WTC11 (cell line): ENCODE results near the gene NKAIN2. TPM values are rescaled to one million over a fixed set of nuclear protein-coding genes. Genes with fewer than 3 reads are reported as not detected.

Experiments used
- ATAC-seq: fragments of 200-7000 bp; cut with Tn5 transposase; 2 replicates; pipeline ENCODE4 v1.10.0; 2021; ENCODE audit warnings: mild to moderate bottlenecking, moderate library complexity
- CTCF ChIA-PET: fragments of 300-600 bp; sonication (Branson Sonifier 250); formaldehyde crosslinking; loops from one replicate; lab custom pipeline; 2021; ENCODE audit warnings: antibody characterized with exemption; lab: Charles Lee
- POLR2A ChIA-PET: fragments of 350-600 bp; sonication (Branson Sonifier 250); formaldehyde crosslinking; loops from one replicate; lab custom pipeline; 2021; ENCODE audit warnings: antibody characterized with exemption; lab: Charles Lee
- DNase-seq: peaks from one replicate; pipeline ENCODE4 v3.0.0; 2021; ENCODE audit warnings: low spot score
- H3K27ac Mint-ChIP-seq: 2 replicates; pipeline ENCODE4 v1.8.0; 2021; ENCODE audit warnings: mixed read lengths
- H3K27me3 Mint-ChIP-seq: 2 replicates; pipeline ENCODE4 v1.8.0; 2021; ENCODE audit warnings: low read depth, mild to moderate bottlenecking, moderate library complexity, mixed read lengths
- H3K36me3 Mint-ChIP-seq: 2 replicates; pipeline ENCODE4 v1.8.0; 2021; ENCODE audit warnings: mixed read lengths
- H3K4me1 Mint-ChIP-seq: 2 replicates; pipeline ENCODE4 v1.8.0; 2022; ENCODE audit warnings: mixed read lengths
- H3K4me3 Mint-ChIP-seq: 2 replicates; pipeline ENCODE4 v1.8.0; 2021; ENCODE audit warnings: mild to moderate bottlenecking, moderate library complexity, mixed read lengths
- H3K9me3 Mint-ChIP-seq: 2 replicates; pipeline ENCODE4 v1.8.0; 2021; ENCODE audit warnings: mixed read lengths
- ARID4B ChIP-seq: sonication (generic); formaldehyde crosslinking; IDR thresholded peaks from 2 replicates; pipeline ENCODE4 v1.8.0; 2023; ENCODE audit warnings: missing genetic modification reagents, mild to moderate bottlenecking, borderline replicate concordance
- PREB ChIP-seq: sonication (generic); formaldehyde crosslinking; IDR thresholded peaks from 2 replicates; pipeline ENCODE4 v1.8.1; 2022; ENCODE audit warnings: mild to moderate bottlenecking, missing genetic modification reagents, moderate library complexity, borderline replicate concordance
- ZNF219 ChIP-seq: sonication (generic); formaldehyde crosslinking; IDR thresholded peaks from 2 replicates; pipeline ENCODE4 v1.8.0; 2023; ENCODE audit warnings: missing genetic modification reagents, mild to moderate bottlenecking, borderline replicate concordance
- ZNF281 ChIP-seq: sonication (generic); formaldehyde crosslinking; IDR thresholded peaks from 2 replicates; pipeline ENCODE4 v1.8.0; 2023; ENCODE audit warnings: mild to moderate bottlenecking, missing genetic modification reagents
- total RNA-seq: library from RNA; stranded (reverse); gene quantifications from 3 replicates; pipeline ENCODE4 v1.2.3, GENCODE V29; 2021
- TF ChIP-seq, protein P1 (sequence below): sonication (generic); formaldehyde crosslinking; IDR thresholded peaks from 2 replicates; pipeline ENCODE4 v1.8.0; 2022; ENCODE audit warnings: mild to moderate bottlenecking, missing genetic modification reagents
- TF ChIP-seq, protein P2 (sequence below): fragments of 200-600 bp; IDR thresholded peaks from 2 replicates; pipeline ENCODE4 v1.8.0; 2022; ENCODE audit warnings: antibody characterized with exemption
- TF ChIP-seq, protein P3 (sequence below): fragments of 250-450 bp; sonication (Bioruptor Pico); IDR thresholded peaks from 2 replicates; pipeline ENCODE4 v1.9.0; 2021; ENCODE audit warnings: mild to moderate bottlenecking

The NKAIN2 gene
- total RNA-seq, 1 experiment from 2014 or later: 0.33 TPM

GRCh38 chr6:124522335-124522734 is 718.7 kb downstream of the NKAIN2 start (continued):
- TF ChIP-seq ARID4B (CRISPR knock-in tag): no peak
- TF ChIP-seq, protein P1, sequence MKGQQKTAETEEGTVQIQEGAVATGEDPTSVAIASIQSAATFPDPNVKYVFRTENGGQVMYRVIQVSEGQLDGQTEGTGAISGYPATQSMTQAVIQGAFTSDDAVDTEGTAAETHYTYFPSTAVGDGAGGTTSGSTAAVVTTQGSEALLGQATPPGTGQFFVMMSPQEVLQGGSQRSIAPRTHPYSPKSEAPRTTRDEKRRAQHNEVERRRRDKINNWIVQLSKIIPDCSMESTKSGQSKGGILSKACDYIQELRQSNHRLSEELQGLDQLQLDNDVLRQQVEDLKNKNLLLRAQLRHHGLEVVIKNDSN (CRISPR knock-in tag): no peak
- TF ChIP-seq, protein P2, sequence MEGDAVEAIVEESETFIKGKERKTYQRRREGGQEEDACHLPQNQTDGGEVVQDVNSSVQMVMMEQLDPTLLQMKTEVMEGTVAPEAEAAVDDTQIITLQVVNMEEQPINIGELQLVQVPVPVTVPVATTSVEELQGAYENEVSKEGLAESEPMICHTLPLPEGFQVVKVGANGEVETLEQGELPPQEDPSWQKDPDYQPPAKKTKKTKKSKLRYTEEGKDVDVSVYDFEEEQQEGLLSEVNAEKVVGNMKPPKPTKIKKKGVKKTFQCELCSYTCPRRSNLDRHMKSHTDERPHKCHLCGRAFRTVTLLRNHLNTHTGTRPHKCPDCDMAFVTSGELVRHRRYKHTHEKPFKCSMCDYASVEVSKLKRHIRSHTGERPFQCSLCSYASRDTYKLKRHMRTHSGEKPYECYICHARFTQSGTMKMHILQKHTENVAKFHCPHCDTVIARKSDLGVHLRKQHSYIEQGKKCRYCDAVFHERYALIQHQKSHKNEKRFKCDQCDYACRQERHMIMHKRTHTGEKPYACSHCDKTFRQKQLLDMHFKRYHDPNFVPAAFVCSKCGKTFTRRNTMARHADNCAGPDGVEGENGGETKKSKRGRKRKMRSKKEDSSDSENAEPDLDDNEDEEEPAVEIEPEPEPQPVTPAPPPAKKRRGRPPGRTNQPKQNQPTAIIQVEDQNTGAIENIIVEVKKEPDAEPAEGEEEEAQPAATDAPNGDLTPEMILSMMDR: no peak

DNA sequence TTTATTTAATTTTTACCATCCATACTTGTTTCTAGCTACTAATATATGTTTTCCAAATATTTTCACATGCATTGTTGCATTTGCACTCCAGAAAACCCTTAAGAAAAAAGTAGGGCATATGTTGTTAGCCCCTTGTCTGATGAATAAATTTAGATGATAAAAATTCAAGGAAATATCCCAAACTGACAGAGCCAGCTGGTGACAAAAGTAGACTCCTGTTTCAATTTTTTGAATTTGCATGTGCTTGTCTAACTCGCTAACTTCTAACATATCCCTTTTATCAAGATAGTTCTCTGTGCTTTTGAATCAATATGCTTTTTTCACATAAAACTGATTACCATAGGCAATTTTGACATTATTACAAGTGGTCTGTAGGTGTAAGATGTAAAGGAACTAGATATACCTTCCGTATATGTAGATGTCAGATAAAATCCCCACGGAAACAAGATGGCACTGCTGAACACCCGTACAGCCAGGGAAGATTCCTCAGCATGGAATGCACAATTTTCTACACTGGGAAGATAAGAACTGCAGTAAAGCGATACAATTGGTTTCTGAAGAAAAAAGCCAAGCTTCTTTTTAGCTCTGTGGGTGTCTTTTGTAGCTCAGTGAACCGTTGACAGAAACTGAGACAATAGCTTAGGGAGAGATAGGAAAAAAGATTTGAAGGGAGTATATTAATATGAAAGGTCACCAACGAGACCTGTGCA is 721.0 kb downstream of the NKAIN2 start:
- CTCF ChIA-PET: no interaction called here
- POLR2A ChIA-PET: no interaction called here
- Mint-ChIP-seq H3K9me3 (no peaks in the 10 kb centered on the region; the same call in 1 of the 2 replicates), H3K27ac (no peak overlapping the region), H3K4me1 (peaks cover 6% of the 10 kb centered on the region; the same call in 1 of the 2 replicates), H3K27me3 (no peaks in the 10 kb centered on the region), H3K36me3 (no peaks in the 10 kb centered on the region), H3K4me3 (no peak overlapping the region)
- TF ChIP-seq PREB (CRISPR knock-in tag): no peak
- no peak for TF ChIP-seq ZNF219 (CRISPR knock-in tag)
- TF ChIP-seq, protein P3, sequence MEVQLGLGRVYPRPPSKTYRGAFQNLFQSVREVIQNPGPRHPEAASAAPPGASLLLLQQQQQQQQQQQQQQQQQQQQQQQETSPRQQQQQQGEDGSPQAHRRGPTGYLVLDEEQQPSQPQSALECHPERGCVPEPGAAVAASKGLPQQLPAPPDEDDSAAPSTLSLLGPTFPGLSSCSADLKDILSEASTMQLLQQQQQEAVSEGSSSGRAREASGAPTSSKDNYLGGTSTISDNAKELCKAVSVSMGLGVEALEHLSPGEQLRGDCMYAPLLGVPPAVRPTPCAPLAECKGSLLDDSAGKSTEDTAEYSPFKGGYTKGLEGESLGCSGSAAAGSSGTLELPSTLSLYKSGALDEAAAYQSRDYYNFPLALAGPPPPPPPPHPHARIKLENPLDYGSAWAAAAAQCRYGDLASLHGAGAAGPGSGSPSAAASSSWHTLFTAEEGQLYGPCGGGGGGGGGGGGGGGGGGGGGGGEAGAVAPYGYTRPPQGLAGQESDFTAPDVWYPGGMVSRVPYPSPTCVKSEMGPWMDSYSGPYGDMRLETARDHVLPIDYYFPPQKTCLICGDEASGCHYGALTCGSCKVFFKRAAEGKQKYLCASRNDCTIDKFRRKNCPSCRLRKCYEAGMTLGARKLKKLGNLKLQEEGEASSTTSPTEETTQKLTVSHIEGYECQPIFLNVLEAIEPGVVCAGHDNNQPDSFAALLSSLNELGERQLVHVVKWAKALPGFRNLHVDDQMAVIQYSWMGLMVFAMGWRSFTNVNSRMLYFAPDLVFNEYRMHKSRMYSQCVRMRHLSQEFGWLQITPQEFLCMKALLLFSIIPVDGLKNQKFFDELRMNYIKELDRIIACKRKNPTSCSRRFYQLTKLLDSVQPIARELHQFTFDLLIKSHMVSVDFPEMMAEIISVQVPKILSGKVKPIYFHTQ: no peak
- TF ChIP-seq ZNF281 (CRISPR knock-in tag): no peak
- no peak for DNase-seq
- no peak for ATAC-seq
